GM12873 (cell line): ENCODE measurements around the gene PECR.

Source experiments
- TF ChIP-seq, protein P1 (sequence below): IDR thresholded peaks from 2 replicates; pipeline ENCODE4 v1.5.1; 2012; ENCODE audit warnings: low read depth, mild to moderate bottlenecking, moderate library complexity, low read length, control low read depth; ENCODE audit not compliant: insufficient read depth; ENCODE audit errors: missing control alignments

The PECR gene

DNA sequence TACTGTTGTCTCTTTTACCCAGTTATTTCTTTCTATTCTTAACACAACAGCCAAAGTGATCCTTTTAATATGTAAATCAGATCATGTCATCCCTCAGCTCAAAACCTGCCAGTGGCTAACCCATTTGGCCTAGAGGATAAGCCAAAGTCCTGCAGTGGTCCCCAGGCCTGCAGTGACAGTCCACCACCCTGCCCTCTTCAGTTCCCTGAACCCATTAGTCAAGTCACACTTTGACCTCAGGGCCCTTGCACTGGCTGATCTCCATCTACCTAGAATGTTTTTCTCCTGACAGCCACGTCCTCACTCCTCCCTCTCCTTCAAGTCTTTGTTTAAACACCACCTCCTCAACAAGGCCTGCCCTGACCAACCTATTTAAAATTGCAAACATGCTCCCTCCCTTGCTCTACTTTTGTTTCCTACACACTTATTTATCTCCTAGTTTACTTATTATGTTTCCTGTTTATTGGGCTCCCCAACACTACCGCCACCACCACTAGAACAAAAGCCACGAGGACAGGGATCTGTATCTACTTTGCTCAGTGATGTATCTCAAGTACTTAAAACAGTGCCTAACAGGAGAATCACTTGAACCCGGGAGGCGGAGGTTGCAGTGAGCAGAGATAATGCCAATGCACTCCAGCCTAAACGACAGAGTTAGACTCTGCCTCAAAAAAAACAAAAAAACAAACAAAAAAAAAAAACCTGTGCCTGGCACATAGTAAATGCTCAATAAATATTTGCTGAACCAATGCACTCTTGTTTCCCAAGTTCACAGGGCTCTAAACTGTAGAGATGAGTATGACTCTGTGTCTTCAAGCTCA lies 77.5 kb downstream of the PECR start:
- TF ChIP-seq, protein P1, sequence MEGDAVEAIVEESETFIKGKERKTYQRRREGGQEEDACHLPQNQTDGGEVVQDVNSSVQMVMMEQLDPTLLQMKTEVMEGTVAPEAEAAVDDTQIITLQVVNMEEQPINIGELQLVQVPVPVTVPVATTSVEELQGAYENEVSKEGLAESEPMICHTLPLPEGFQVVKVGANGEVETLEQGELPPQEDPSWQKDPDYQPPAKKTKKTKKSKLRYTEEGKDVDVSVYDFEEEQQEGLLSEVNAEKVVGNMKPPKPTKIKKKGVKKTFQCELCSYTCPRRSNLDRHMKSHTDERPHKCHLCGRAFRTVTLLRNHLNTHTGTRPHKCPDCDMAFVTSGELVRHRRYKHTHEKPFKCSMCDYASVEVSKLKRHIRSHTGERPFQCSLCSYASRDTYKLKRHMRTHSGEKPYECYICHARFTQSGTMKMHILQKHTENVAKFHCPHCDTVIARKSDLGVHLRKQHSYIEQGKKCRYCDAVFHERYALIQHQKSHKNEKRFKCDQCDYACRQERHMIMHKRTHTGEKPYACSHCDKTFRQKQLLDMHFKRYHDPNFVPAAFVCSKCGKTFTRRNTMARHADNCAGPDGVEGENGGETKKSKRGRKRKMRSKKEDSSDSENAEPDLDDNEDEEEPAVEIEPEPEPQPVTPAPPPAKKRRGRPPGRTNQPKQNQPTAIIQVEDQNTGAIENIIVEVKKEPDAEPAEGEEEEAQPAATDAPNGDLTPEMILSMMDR = no peak

DNA sequence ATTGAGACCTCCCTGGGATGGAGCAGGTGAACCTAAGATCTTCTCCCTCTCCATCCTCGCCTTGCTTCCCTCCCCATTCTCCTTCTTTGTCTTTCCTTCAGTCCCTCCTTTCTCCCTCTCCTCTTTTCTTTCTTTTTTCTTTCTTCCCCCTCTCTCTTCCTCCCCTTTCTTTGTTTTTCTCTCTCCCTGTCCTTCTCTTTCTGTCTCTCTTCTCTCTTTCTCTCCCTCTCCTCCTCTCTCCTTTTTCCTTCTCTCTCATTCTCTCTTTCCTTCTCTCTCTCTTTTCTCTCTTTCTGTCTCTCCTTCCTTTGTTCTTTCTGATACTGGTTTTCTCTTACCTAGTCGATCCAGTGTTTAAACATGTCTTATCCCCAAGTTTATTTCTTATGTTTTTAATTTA lies 78.9 kb downstream of the PECR start:
- TF ChIP-seq, protein P1 = no peak

DNA sequence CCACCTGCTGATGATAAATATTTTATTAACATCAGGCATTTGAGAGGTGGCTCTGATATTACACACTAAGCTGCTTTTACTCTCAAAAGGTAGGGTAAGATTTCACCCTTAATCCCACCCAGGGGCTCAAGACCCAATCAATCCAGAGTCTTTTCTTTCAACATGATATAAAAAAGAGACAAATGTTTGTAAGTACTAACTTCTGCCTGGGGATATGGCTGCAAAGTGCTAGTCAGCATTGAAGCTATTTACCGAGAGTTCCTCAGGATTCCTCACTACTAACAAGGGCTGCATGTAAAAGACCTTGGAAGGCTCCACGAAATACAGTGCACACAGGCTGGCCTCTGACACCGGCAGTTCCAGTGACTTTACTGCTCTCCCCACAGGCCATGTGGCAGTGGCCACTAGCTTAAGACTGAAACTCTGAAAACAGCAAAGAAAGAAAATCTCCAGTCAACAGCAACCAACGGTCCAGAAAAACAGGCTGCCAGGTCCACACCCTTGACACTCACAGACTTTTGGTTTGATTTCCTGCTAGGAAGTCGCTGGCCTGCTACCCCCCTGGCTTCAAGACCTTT lies 79.4 kb downstream of the PECR start:
- TF ChIP-seq, protein P1 = no peak

DNA sequence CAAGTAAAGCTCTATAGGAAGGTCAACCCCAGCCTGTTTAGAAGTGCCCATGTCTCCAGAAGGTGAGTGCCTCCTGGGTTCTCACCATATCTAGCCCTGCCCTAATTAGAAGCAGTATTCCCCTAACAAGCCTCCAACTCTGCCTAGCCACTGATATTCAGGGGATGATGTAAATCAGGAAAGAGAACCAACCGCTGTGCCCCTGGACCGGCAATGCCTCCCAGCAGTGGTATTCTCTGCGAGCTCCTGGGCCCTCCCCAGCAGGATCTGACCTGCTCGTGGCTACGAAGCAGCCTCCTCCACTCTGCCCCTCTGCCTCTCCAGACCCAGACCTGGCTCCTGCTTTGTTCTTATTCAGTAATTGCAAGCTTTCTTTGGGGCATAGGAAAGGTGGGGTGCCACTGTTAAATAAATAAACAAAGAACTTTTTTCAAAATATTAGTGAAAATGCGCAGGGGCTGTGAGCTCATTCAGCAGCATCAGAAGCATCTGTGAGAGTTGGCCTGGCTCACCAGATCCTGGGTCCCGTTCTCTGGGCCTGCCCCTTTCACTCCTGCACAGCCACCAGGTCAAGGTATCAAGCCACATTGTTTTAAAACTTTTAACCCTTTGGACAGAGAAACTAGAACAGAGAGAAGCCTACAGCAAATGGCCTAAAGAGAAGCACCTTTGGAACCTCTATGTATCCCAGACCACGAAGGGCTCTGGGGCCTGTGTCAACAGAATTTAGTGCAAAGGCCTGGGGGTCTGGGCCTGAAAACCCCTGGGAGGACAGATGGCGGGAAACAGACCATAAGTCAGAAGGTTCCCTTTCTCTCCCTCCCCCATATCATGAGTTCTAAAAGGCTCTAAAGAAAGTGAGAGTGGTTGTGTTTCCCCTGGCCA lies 80.2 kb downstream of the PECR start:
- TF ChIP-seq, protein P1 = no peak

DNA sequence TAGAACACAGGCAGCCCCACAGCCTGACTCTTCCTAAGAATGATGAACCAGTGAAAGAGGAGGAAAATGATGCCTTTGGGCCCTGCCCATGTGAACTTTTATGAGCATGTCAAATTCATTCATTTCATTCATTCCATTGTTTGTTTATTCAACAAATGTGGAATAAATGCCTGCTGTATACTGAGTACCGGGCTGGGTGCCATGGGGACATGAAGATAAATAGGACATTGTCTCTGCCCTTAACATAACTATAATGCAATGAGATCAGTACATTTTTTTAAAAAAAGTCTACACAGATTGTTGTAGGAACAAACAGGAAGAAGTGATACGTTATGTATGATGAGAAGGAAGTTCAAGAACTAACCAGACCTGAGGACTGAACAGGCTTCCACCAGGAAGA lies 83.0 kb downstream of the PECR start:
- TF ChIP-seq, protein P1 = no peak

DNA sequence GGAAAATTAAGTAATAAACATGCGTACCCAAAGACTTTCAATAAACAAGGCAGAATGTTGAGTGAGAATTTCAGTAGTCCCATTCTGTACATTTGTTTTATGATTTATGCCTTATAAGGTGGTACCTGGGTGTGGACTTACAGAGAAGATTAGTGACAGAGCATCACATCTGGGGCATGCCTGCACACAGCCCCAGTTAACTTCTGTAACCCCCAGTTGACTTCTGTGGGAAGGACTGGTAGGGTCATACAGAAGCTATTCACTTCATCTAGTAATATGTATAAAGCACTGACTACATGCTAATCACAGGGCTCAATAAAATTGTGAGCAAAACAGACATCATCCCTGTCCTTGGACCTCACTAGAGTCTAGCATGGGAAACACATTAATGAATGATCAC lies 84.4 kb downstream of the PECR start:
- TF ChIP-seq, protein P1 = no peak

DNA sequence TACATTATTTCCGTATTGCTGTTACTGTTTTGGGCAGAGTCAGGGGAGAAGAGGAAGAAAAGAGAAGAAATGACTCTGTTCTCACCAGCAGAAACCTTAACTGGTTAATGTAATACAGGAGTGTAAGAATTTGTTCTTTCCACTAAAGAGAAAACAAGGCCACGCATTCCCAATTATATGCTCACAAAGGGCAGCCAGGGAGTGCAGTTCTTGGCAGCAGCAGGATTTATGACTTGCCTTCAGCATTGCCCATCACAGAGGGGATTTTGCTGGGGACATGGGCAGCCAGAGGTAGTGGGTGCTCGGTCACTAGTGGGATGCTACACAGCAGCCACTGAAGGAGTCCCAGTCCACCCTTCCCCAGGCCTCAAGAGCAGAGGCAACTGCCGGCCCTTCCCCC lies 86.7 kb downstream of the PECR start:
- TF ChIP-seq, protein P1 = no peak
